Adipocyte (in vitro differentiated cells): ENCODE data around the gene SSNA1.

Experiments
- DNase-seq: peaks from one replicate; pipeline ENCODE4 v3.0.0-alpha.2; 2015; ENCODE audit warnings: low read depth
- H3K27me3 ChIP-seq: replicated peaks from 2 replicates; pipeline ENCODE4 v1.7.0; 2013; ENCODE audit warnings: mild to moderate bottlenecking, low read length, moderate library complexity; ENCODE audit not compliant: control insufficient read depth, insufficient read depth
- H3K36me3 ChIP-seq: 2 replicates; pipeline ENCODE4 v1.7.0; 2013; ENCODE audit warnings: low read length, mild to moderate bottlenecking, moderate library complexity; ENCODE audit not compliant: control insufficient read depth, insufficient read depth, severe bottlenecking
- H3K4me1 ChIP-seq: 2 replicates; pipeline ENCODE4 v1.7.0; 2013; ENCODE audit warnings: mild to moderate bottlenecking, low read length, moderate library complexity; ENCODE audit not compliant: control insufficient read depth, insufficient read depth
- H3K4me3 ChIP-seq: 2 replicates; pipeline ENCODE4 v1.7.0; 2013; ENCODE audit warnings: mild to moderate bottlenecking, low read length, moderate library complexity
- H3K9ac ChIP-seq: 2 replicates; pipeline ENCODE4 v1.7.0; 2013; ENCODE audit warnings: mild to moderate bottlenecking, low read length, moderate library complexity
- H3K9me3 ChIP-seq: 2 replicates; pipeline ENCODE4 v1.7.0; 2013; ENCODE audit warnings: mild to moderate bottlenecking, low read length, moderate library complexity; ENCODE audit not compliant: control insufficient read depth

Gene SSNA1

DNA sequence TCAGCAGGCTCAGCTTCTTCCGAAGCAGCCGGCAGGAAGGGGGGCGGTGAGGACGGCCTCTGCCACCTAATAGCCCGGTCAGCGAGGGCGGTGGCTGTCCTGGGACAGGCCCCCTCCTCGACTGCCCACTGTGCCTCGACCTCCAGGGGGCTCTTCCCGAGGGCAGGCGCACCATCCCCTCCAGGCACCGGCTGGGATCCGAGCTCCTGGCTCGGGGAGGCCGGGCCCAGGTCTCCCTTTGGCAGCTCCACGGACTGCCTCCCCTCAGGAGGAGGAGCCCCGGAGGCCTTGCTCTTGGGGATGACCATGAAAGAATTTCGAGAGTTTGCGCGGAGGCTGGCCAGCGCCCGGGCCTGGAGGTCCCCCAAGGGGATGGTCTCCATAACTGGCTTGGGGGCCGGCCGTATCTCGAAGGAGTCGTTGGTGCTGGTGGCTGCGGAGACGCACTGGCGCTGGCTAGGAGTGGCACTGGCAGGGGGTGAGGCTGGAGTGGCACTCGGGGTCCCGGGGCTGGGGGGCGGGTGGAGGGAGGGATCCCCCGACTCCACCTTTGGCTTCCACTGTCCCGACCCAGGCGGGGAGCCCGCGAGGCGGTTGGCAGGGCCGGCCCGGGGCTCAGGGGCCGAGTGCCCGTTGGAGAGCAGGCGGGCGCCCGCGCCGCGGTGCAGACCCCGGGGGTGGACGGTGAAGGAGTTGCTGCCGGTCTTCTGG, 11.1 kb downstream of the SSNA1 start:
- Histone ChIP-seq H3K36me3 (no peaks in the 10 kb centered on the region), H3K4me3 (peak overlapping the region; percentile 67), H3K27me3 (no peaks in the 10 kb centered on the region), H3K9me3 (no peaks in the 10 kb centered on the region), H3K9ac (peak overlapping the region; percentile 71), H3K4me1 (peaks cover 44% of the 10 kb centered on the region)
- peak; percentile 39 for DNase-seq

GRCh38 chr9:137200311-137201204, 12.1 kb downstream of the SSNA1 start, which contains the start of gene TPRN:
Gene TPRN (minus strand): TSS chr9:137200741. CDS start chr9:137200711, 30 bp downstream.
- Histone ChIP-seq H3K27me3 (no peaks in the 10 kb centered on the region), H3K36me3 (no peaks in the 10 kb centered on the region), H3K9me3 (no peaks in the 10 kb centered on the region), H3K9ac (peak within 1 kb of the TSS; percentile 92), H3K4me3 (peak within 1 kb of the TSS; percentile 88), H3K4me1 (peaks cover 45% of the 10 kb centered on the region)
- DNase-seq, result peak; percentile 100

DNA sequence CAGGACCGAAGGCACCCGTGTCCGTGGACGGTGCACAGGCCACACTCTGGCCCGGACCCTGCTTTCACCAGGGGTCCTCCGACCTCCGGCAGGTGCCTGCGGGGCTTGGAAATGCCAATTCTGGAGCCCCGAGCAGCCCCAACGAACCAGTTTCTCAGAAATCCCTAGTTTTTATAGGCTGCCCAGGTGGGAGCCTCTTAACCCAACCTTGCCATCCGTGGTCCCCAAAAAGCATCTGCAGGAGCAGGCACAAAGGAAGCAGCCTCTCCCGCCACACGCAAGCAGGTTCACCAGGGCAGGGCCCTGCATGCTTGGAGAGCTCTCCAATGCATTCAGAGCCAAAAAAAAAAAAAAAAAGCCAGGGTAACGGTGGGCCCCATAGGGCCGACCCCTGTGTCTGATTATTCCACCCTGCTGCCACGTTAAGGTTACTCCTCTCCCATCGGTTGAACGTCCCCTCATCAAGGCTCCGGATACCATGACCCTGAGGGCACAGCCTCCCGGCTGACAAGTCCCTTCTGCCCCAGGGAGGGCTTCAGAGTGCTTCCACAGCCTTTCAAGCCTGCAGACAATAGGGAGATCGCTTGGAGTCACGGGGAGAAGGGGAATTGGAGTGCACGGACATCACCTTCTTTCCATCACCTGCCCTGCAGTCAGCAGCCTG, 12.9 kb downstream of the SSNA1 start:
- Histone ChIP-seq H3K4me3 (peak overlapping the region; percentile 88), H3K36me3 (no peaks in the 10 kb centered on the region), H3K9me3 (no peaks in the 10 kb centered on the region), H3K27me3 (no peaks in the 10 kb centered on the region), H3K9ac (peak overlapping the region; percentile 92), H3K4me1 (peaks cover 48% of the 10 kb centered on the region)
- no peak for DNase-seq

GRCh38 chr9:137202966-137203365, 14.5 kb downstream of the SSNA1 start:
- Histone ChIP-seq H3K27me3 (no peaks in the 10 kb centered on the region), H3K4me3 (no peak overlapping the region), H3K4me1 (peaks cover 54% of the 10 kb centered on the region), H3K9ac (no peak overlapping the region), H3K9me3 (no peaks in the 10 kb centered on the region), H3K36me3 (no peaks in the 10 kb centered on the region)
- no peak for DNase-seq

GRCh38 chr9:137204731-137205125, 16.3 kb downstream of the SSNA1 start:
- Histone ChIP-seq H3K4me1 (peaks cover 39% of the 10 kb centered on the region), H3K4me3 (peak overlapping the region; percentile 97)
- DNase-seq, result no peak

DNA sequence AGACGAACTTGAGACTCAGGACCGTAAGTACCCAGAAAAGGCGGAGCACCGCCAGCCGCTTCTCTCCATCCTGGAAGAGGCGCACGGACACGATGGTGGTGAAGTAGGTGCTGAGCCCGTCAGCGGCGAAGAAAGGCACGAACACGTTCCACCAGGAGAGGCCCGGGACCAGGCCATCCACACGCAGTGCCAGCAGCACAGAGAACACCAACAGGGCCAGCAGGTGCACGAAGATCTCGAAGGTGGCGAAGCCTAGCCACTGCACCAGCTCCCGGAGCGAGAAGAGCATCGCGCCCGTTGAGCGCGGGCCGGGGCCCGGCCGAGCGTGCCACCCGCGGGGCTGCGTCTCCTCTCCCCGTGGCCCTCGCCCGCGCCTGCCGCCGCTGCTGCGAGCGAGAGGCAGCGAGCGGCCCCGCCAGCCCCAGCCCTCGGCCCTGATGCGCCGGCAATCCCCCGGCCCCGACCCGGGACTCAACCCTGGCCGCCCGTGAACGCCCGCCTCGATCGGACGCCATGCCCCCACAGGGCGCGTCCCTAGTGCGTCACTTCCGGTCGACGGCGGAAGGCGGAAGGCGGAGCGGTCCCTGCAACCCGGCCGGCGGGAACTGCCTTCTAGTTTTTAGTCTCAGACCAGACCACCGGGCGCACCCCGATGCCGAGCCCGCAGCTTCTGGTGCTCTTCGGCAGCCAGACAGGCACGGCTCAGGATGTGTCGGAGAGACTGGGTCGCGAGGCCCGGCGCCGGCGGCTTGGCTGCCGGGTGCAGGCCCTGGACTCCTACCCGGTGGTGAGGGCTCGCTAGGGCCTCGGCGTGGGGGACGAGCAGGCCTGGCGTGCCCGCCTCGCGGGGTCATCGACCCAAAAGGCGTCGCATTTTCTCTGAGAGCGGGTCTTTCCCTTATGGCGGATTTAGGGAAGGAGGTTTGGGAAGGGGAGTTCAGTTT, 16.9 kb downstream of the SSNA1 start, which contains the start of the genes NDOR1 and TMEM203:
TSS of gene NDOR1 (plus strand) at position 575 of the 944 bp plus-strand sequence. CDS start at position 653, 78 bp downstream.
TSS of gene TMEM203 (minus strand) at position 523 of the 944 bp plus-strand sequence. CDS start at position 289, 234 bp downstream.
- H3K9me3 ChIP-seq, result no peaks in the 10 kb centered on the region

More at GRCh38 chr9:137204731-137205125, 16.3 kb downstream of the SSNA1 start:
- peaks cover 4% of the 10 kb centered on the region for H3K36me3 ChIP-seq
- peak overlapping the region; percentile 99 for H3K9ac ChIP-seq
- no peaks in the 10 kb centered on the region for H3K27me3 ChIP-seq
- no peaks in the 10 kb centered on the region for H3K9me3 ChIP-seq

DNA sequence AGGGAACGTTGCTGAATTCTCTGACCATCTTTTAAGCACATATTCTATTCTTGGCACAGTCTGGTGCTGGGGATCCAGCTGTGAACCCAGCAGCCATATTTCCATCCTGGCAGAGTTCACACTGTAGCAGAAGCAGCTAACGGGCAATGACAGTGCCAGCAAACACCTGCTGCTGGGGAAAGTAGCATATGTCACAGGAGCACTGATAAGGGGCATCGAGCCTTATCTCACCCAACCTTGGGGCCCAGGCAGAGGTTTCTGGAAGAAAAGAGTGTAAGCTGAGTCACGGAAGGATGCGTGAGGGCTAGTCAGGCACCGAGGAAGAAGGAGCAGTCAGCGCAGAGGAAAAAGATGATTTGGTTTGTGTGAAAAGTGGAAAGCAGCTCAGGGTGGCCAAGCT, 18.1 kb downstream of the SSNA1 start:
- no peaks in the 10 kb centered on the region for H3K27me3 ChIP-seq
- H3K4me3 ChIP-seq, result peak overlapping the region; percentile 97
- DNase-seq, result no peak
- H3K4me1 ChIP-seq, result peaks cover 33% of the 10 kb centered on the region
- H3K36me3 ChIP-seq, result peaks cover 4% of the 10 kb centered on the region
- H3K9me3 ChIP-seq, result no peaks in the 10 kb centered on the region
- peak overlapping the region; percentile 99 for H3K9ac ChIP-seq

More for the DNA sequence above, 16.9 kb downstream of the SSNA1 start, which contains the start of the genes NDOR1 and TMEM203:
- peaks cover 39% of the 10 kb centered on the region for H3K4me1 ChIP-seq
- DNase-seq, result peak; percentile 97
- H3K27me3 ChIP-seq, result no peaks in the 10 kb centered on the region
- peaks cover 4% of the 10 kb centered on the region for H3K36me3 ChIP-seq
- peak within 1 kb of the TSS; percentile 97 for H3K4me3 ChIP-seq
- H3K9ac ChIP-seq, result peak within 1 kb of the TSS; percentile 99

GRCh38 chr9:137211532-137211931, 23.1 kb downstream of the SSNA1 start:
- Histone ChIP-seq H3K9me3 (no peaks in the 10 kb centered on the region), H3K4me3 (no peak overlapping the region), H3K36me3 (peaks cover 13% of the 10 kb centered on the region), H3K27me3 (no peaks in the 10 kb centered on the region), H3K9ac (no peak overlapping the region), H3K4me1 (peaks cover 3% of the 10 kb centered on the region)
- no peak for DNase-seq

DNA sequence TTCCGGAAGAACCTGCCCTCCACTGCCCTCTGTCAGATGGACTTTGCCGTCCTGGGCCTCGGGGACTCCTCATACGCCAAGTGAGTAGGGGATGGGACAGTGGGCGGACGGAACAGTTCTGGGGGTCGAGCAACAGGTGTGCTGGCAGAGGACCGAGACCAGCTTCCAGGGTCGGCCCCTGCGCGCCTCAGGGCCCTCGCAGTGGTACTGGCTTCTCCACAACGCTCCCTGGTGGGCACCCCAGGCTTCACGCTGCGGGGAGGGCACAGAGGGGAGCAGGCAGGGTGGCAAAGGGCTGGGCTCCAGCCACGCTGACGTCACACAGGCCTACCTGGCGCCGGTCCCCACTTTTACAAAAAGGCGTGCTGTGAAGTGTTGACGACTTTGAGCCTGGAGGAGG, 24.0 kb downstream of the SSNA1 start:
- peaks cover 9% of the 10 kb centered on the region for H3K4me1 ChIP-seq
- H3K9ac ChIP-seq, result no peak overlapping the region
- H3K27me3 ChIP-seq, result no peaks in the 10 kb centered on the region
- no peaks in the 10 kb centered on the region for H3K9me3 ChIP-seq
- H3K36me3 ChIP-seq, result peaks cover 13% of the 10 kb centered on the region
- H3K4me3 ChIP-seq, result no peak overlapping the region
- no peak for DNase-seq
